Measurements from ENCODE around the gene CYP26B1.

The CYP26B1 gene

DNA sequence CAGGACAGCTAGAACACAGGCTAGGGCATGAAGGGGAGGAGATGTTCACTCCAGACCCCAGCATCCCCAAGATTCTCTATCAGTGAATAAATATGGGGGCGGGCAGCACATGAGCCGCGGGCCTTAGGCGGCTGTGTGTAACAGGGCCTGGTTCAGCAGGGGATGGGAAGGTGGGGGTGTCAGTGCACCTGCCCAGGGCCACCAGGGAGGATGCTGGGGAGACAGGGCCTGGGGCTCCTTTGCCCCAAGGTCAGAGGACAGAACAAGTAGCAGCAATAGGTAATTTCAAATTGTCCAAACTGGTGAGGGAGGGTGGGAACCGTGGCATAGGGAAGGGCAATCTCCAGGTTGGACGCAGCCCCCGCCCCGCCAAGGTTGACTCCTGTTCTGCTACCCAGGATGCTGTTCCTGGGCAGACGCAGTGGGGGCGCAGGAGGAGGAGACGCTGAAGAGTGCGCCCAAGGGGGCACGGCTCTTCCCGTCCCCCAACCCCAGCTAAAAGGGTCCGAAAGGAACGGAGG, 16.2 kb downstream of the CYP26B1 start:
- H3K4me3 ChIP-seq (replicated peaks; ENCODE audit: low read depth, low read length) = no peak overlapping the region
- TF ChIP-seq, protein P1, sequence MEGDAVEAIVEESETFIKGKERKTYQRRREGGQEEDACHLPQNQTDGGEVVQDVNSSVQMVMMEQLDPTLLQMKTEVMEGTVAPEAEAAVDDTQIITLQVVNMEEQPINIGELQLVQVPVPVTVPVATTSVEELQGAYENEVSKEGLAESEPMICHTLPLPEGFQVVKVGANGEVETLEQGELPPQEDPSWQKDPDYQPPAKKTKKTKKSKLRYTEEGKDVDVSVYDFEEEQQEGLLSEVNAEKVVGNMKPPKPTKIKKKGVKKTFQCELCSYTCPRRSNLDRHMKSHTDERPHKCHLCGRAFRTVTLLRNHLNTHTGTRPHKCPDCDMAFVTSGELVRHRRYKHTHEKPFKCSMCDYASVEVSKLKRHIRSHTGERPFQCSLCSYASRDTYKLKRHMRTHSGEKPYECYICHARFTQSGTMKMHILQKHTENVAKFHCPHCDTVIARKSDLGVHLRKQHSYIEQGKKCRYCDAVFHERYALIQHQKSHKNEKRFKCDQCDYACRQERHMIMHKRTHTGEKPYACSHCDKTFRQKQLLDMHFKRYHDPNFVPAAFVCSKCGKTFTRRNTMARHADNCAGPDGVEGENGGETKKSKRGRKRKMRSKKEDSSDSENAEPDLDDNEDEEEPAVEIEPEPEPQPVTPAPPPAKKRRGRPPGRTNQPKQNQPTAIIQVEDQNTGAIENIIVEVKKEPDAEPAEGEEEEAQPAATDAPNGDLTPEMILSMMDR (IDR thresholded peaks at IDR 0.05; ENCODE audit: low read length, missing control alignments) = no peak
- no peak for DNase-seq (ENCODE audit: low read depth)

DNA sequence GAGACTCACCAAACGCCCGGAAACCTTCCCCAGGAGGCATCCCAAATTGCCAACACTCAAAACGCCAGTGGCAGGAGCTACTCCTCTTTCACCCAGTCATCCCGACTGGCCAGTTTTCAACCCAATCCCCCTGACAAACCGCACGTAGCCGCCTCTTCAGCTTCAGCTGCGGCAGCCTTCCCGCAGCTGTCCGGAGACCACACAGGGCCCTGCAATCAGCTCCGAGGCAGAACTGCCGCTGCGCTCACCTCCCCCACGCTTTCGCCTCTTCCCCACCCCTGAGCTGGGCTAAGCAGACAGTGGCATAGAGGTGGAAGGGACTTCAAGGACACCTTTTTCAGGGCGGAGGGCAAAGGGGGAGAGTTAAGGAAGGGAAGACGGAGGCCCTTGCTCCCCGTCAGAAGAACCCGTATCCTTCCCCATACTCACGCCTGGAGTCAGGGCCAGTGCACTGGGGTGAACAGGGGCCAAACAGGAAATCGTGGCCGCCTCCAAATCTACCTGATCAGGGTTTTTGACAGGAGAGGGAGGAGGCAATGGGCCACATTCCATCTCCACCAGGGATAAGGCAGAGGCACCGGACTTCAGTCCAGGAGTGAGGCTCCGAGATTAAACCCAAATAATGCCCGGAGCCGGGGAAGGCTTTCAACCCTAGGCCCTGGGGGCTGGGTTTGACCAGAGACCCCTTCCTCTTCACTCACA, 16.9 kb downstream of the CYP26B1 start:
- no peak overlapping the region for H3K4me3 ChIP-seq (replicated peaks; ENCODE audit: low read depth, low read length)
- TF ChIP-seq, protein P1 (IDR thresholded peaks at IDR 0.05; ENCODE audit: low read length, missing control alignments) = no peak
- DNase-seq (ENCODE audit: low read depth) = no peak

- TF ChIP-seq, protein P1 (IDR thresholded peaks at IDR 0.05; ENCODE audit: low read length, missing control alignments) = no peak
- H3K4me3 ChIP-seq (replicated peaks; ENCODE audit: low read depth, low read length) = no peak overlapping the region
- no peak for DNase-seq (ENCODE audit: low read depth)
Measured at GRCh38 chr2:72129681-72130340, 17.9 kb downstream of the CYP26B1 start.

- no peak for DNase-seq (ENCODE audit: low read depth)
- H3K4me3 ChIP-seq (replicated peaks; ENCODE audit: low read depth, low read length) = no peak overlapping the region
Measured at GRCh38 chr2:72128843-72129227, 18.8 kb downstream of the CYP26B1 start.

DNA sequence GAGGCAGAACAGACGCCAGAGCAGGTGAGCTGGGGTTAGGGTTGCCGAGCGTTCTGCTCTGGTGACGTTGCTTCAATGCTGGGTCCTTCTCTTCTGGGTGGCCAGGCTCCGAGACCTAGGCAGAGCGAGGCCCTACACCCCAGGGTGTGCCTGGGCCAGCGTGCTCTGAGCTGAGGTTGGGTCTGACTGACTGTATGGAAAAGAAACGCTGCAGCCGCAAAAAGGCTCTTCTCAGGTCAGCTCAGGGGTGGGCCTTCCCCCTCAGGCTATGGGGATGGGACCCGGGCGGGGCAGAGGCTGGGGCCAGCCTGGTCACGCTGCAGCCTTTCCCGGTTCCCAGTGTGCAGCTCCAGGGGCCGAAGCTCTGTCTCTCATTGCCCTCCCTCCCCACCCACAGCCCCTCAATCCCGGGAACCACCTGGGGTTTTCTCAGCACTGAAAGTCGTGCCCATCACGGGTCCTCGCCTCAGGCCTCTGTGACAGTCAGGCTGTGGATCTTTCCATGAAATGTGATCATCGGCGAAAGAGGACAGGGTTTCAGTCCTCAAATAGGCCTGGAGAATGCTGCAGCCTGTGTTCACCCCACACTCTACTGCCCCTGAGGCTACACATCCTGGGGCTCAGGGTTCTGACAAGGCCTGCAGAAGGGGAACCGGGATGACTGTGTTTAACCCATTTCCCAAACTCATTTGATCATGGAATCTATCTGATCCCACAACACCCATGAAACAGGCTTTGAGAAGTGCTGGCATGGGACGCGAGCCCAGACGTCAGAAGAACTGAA, 19.4 kb downstream of the CYP26B1 start:
- no peak for DNase-seq (ENCODE audit: low read depth)
- H3K4me3 ChIP-seq (replicated peaks; ENCODE audit: low read depth, low read length) = no peak overlapping the region
- TF ChIP-seq, protein P1 (IDR thresholded peaks at IDR 0.05; ENCODE audit: low read length, missing control alignments) = no peak

More at GRCh38 chr2:72128843-72129227, 18.8 kb downstream of the CYP26B1 start:
- TF ChIP-seq, protein P1 (IDR thresholded peaks at IDR 0.05; ENCODE audit: low read length, missing control alignments) = no peak

DNA sequence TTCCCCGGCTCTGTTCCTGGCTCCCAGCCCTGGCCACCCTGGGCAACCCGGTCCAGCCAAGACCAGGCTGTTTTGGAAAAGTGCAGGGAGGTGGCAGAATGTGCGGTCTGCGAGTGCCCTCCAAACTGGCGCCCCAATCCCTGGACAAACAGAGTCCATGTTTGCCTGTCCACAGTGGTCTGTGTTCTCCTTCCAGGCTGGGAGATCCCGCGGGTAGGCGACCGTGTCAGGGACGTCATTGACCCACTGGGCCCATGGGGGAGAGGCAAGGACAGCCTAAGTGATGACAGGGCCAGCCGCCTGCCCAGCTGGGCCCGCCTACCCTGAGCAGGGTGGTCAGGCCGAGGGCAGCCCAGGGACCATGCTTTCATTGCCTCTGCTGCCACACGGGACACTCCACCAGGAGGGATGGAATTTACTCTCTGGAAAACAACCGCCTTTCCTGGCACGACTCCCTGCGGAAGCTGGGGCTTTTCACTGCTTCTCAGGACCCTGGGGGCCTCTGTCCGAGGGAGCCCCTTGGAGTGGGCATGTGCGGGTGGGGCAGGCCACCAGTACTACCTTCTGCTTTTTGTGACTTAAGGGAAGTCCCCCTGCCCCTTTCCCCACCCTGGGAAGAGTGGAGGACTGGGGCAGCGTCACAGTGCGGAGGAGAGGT, 20.1 kb downstream of the CYP26B1 start:
- DNase-seq (ENCODE audit: low read depth) = no peak
- TF ChIP-seq, protein P1 (IDR thresholded peaks at IDR 0.05; ENCODE audit: low read length, missing control alignments) = no peak
- no peak overlapping the region for H3K4me3 ChIP-seq (replicated peaks; ENCODE audit: low read depth, low read length)
